C4-2B (cell line): Measurements from ENCODE around the gene CCNT1.

ENCODE experiments used
- ZFX ChIP-seq: fragments of 450-650 bp; IDR thresholded peaks from 2 replicates; pipeline ENCODE4 v1.6.1; 2017
- TF ChIP-seq, protein P1 (sequence below): fragments of 450-650 bp; conservative IDR thresholded peaks from 2 replicates; pipeline ENCODE4 v1.5.1; 2017; ENCODE audit warnings: mild to moderate bottlenecking

- TF ChIP-seq, protein P1, sequence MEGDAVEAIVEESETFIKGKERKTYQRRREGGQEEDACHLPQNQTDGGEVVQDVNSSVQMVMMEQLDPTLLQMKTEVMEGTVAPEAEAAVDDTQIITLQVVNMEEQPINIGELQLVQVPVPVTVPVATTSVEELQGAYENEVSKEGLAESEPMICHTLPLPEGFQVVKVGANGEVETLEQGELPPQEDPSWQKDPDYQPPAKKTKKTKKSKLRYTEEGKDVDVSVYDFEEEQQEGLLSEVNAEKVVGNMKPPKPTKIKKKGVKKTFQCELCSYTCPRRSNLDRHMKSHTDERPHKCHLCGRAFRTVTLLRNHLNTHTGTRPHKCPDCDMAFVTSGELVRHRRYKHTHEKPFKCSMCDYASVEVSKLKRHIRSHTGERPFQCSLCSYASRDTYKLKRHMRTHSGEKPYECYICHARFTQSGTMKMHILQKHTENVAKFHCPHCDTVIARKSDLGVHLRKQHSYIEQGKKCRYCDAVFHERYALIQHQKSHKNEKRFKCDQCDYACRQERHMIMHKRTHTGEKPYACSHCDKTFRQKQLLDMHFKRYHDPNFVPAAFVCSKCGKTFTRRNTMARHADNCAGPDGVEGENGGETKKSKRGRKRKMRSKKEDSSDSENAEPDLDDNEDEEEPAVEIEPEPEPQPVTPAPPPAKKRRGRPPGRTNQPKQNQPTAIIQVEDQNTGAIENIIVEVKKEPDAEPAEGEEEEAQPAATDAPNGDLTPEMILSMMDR = no peak
- TF ChIP-seq ZFX = no peak
These were observed 19.9 kb upstream of the CCNT1 start for GRCh38 chr12:48736456-48736855.
